ENCODE measurements around the gene CALML5. TPM values are rescaled to one million over a fixed set of nuclear protein-coding genes. Genes with fewer than 3 reads are reported as not detected.

The CALML5 gene
- total RNA-seq, 1 experiment from 2014 or later, result not detected

GRCh38 chr10:5523796-5524574 is 24.6 kb upstream of the CALML5 start:
- Histone ChIP-seq H3K4me3 (ENCODE audit: low read depth, low read length, poor library complexity, severe bottlenecking) (no peak overlapping the region), H3K27me3 (replicated peaks; ENCODE audit: insufficient read depth, low read depth, low read length, poor library complexity) (no peaks in the 10 kb centered on the region), H3K9me3 (ENCODE audit: low read depth, low read length, poor library complexity, severe bottlenecking) (no peaks in the 10 kb centered on the region), H3K36me3 (ENCODE audit: insufficient read depth, low read length, poor library complexity, severe bottlenecking) (no peaks in the 10 kb centered on the region), H3K27ac (ENCODE audit: low read depth, low read length, poor library complexity, severe bottlenecking) (no peak overlapping the region), H3K4me1 (ENCODE audit: insufficient read depth, low read length, poor library complexity, severe bottlenecking) (no peaks in the 10 kb centered on the region)
- no peak for TF ChIP-seq CTCF (conservative IDR thresholded peaks at IDR 0.05; ENCODE audit: low read depth, low read length)
- no peak for TF ChIP-seq EZH2 (IDR thresholded peaks at IDR 0.05; ENCODE audit: borderline replicate concordance, low read depth, low read length, poor library complexity, severe bottlenecking)
- ChIA-PET CTCF (no interaction called here), POLR2A (ENCODE audit: low non-redundant PET) (no interaction called here)
- intact Hi-C loops (cut with micrococcal nuclease; ENCODE audit: unreplicated experiment), result no loop called here
- no peak for DNase-seq (ENCODE audit: low spot score)
- no TSS peak for BruUV-seq (replicated peaks)

GRCh38 chr10:5522913-5523560 is 23.7 kb upstream of the CALML5 start:
- H3K4me1 ChIP-seq (ENCODE audit: insufficient read depth, low read length, poor library complexity, severe bottlenecking), result no peaks in the 10 kb centered on the region
- intact Hi-C loops (cut with micrococcal nuclease; ENCODE audit: unreplicated experiment), result no loop called here
- H3K27ac ChIP-seq (ENCODE audit: low read depth, low read length, poor library complexity, severe bottlenecking), result no peak overlapping the region
- H3K9me3 ChIP-seq (ENCODE audit: low read depth, low read length, poor library complexity, severe bottlenecking), result no peaks in the 10 kb centered on the region
- ChIA-PET CTCF (no interaction called here), POLR2A (ENCODE audit: low non-redundant PET) (no interaction called here)
- no peaks in the 10 kb centered on the region for H3K36me3 ChIP-seq (ENCODE audit: insufficient read depth, low read length, poor library complexity, severe bottlenecking)
- DNase-seq (ENCODE audit: low spot score), result no peak
- H3K4me3 ChIP-seq (ENCODE audit: low read depth, low read length, poor library complexity, severe bottlenecking), result no peak overlapping the region
- no peak for TF ChIP-seq EZH2 (IDR thresholded peaks at IDR 0.05; ENCODE audit: borderline replicate concordance, low read depth, low read length, poor library complexity, severe bottlenecking)
- no peak for TF ChIP-seq CTCF (conservative IDR thresholded peaks at IDR 0.05; ENCODE audit: low read depth, low read length)
- H3K27me3 ChIP-seq (replicated peaks; ENCODE audit: insufficient read depth, low read depth, low read length, poor library complexity), result no peaks in the 10 kb centered on the region
- BruUV-seq (replicated peaks), result no TSS peak

GRCh38 chr10:5519054-5519453 is 19.7 kb upstream of the CALML5 start:
- Histone ChIP-seq H3K4me3 (ENCODE audit: low read depth, low read length, poor library complexity, severe bottlenecking) (no peak overlapping the region), H3K36me3 (ENCODE audit: insufficient read depth, low read length, poor library complexity, severe bottlenecking) (no peaks in the 10 kb centered on the region), H3K9me3 (ENCODE audit: low read depth, low read length, poor library complexity, severe bottlenecking) (no peaks in the 10 kb centered on the region), H3K27ac (ENCODE audit: low read depth, low read length, poor library complexity, severe bottlenecking) (no peak overlapping the region), H3K27me3 (replicated peaks; ENCODE audit: insufficient read depth, low read depth, low read length, poor library complexity) (no peaks in the 10 kb centered on the region), H3K4me1 (ENCODE audit: insufficient read depth, low read length, poor library complexity, severe bottlenecking) (no peaks in the 10 kb centered on the region)
- DNase-seq (ENCODE audit: low spot score), result no peak
- intact Hi-C loops (cut with micrococcal nuclease; ENCODE audit: unreplicated experiment), result no loop called here
- ChIA-PET CTCF (no interaction called here), POLR2A (ENCODE audit: low non-redundant PET) (no interaction called here)
- no TSS peak for BruUV-seq (replicated peaks)
- no peak for TF ChIP-seq CTCF (conservative IDR thresholded peaks at IDR 0.05; ENCODE audit: low read depth, low read length)
- TF ChIP-seq EZH2 (IDR thresholded peaks at IDR 0.05; ENCODE audit: borderline replicate concordance, low read depth, low read length, poor library complexity, severe bottlenecking), result no peak

Data from A673 (cell line).